ENCODE measurements around the gene OR1M1. TPM values are rescaled to one million over a fixed set of nuclear protein-coding genes. Genes with fewer than 3 reads are reported as not detected.

Gene OR1M1
- total RNA-seq, 1 donor from 2014 or later = not detected

DNA sequence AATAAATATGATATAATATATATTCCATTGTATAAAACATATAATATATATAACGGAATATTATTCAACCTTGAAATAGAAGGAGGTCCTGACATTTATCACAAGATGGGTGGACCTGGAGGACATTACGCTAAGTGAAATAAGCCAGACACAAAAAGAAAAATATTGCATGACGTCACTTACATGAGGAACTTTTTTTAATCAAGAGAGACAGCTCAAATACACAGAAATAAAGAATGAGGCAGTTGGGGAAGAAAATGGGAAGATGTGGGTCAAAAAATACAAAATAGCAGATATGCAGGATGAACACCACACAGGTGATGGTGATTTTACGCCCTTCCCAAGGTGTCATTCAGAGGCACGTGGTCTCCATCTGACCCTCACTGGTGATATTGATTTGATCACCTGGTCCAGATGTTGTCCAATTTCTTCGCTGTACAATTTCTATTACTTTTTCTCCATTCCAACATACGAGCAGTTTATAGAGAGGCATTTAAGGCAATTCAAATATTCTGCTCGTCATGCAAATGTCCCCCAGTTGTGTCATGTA lies 52.8 kb downstream of the OR1M1 start:
- TF ChIP-seq CTCF (conservative IDR thresholded peaks at IDR 0.05) = no peak
- Mint-ChIP-seq H3K27me3 (ENCODE audit: low read depth) (peaks cover 14% of the 10 kb centered on the region), H3K27ac (ENCODE audit: unreplicated experiment) (peak overlapping the region; percentile 99), H3K36me3 (ENCODE audit: low read depth) (peaks cover 39% of the 10 kb centered on the region), H3K4me1 (peaks cover 20% of the 10 kb centered on the region), H3K9me3 (peaks cover 13% of the 10 kb centered on the region), H3K4me3 (peak overlapping the region; percentile 98)
- DNase-seq (ENCODE audit: low read depth, low spot score) = no peak

DNA sequence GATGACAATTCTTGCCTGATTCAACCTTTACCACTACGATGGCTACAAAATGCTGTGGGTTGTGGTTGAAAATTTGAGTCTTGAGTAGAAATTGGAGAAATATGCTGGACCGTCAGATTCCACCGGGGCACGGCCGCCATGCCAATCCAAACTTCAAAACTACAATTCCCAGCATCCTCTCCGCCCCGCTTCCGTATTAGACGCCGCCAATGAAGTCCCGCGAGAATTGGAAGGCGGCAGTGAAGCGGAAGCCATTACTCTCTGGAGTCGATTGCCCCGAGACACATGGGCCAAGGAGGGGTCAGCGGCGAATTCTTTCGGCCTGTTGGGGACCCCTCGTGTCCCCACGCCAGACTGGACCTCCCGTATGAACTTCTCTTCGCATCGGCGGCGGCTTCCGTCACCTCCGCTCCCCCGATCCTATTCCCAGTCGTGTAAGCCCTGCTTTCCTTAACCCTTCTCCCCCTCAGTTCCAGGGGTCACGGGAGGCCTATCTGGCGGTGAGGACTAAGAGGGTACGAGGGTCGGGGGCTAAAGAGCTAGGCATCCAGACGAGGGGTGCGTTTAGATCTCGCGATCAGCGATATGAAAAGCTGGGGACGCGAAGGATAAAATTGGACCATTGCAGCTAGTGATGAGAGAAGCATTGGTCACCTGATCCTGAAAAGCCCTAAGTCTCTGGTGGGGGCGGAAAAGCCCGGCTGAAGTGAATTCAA lies 53.5 kb downstream of the OR1M1 start, which contains the start of gene ZNF317:
Gene ZNF317 (plus strand): TSS at position 239 of the 716 bp plus-strand sequence. CDS start 15,620 bp downstream, outside the sequence.
- TF ChIP-seq CTCF (conservative IDR thresholded peaks at IDR 0.05) = no peak
- H3K9me3 Mint-ChIP-seq = peaks cover 14% of the 10 kb centered on the region
- peak; percentile 75 for DNase-seq (ENCODE audit: low read depth, low spot score)
- peaks cover 20% of the 10 kb centered on the region for H3K4me1 Mint-ChIP-seq
- peaks cover 13% of the 10 kb centered on the region for H3K27me3 Mint-ChIP-seq (ENCODE audit: low read depth)
- H3K27ac Mint-ChIP-seq (ENCODE audit: unreplicated experiment) = peak within 1 kb of the TSS; percentile 99
- peak within 1 kb of the TSS; percentile 98 for H3K4me3 Mint-ChIP-seq
- H3K36me3 Mint-ChIP-seq (ENCODE audit: low read depth) = peaks cover 46% of the 10 kb centered on the region

GRCh38 chr19:9144920-9145319 lies 58.1 kb downstream of the OR1M1 start:
- peak overlapping the region; percentile 70 for H3K4me3 Mint-ChIP-seq
- H3K9me3 Mint-ChIP-seq = peaks cover 25% of the 10 kb centered on the region
- peaks cover 86% of the 10 kb centered on the region for H3K36me3 Mint-ChIP-seq (ENCODE audit: low read depth)
- TF ChIP-seq CTCF (conservative IDR thresholded peaks at IDR 0.05) = no peak
- H3K27me3 Mint-ChIP-seq (ENCODE audit: low read depth) = peaks cover 3% of the 10 kb centered on the region
- H3K27ac Mint-ChIP-seq (ENCODE audit: unreplicated experiment) = no peak overlapping the region
- H3K4me1 Mint-ChIP-seq = peaks cover 15% of the 10 kb centered on the region
- DNase-seq (ENCODE audit: low read depth, low spot score) = no peak

Other genes starting within 250 kb of the OR1M1 start
- gene MUC16, start 76.7 kb upstream of the OR1M1 start, total RNA-seq = 0.02 TPM in 1 of 2 replicates, not detected in the other
- gene OR7G2, start 20.4 kb downstream of the OR1M1 start, total RNA-seq = not detected in 2 replicates
- gene OR7G1, start 28.7 kb downstream of the OR1M1 start, total RNA-seq = not detected in 2 replicates
- gene OR7G3, start 39.9 kb downstream of the OR1M1 start, total RNA-seq = not detected in 2 replicates
- 40.9 and 44.0 TPM in 2 replicates for gene ZNF317, start 53.3 kb downstream of the OR1M1 start, total RNA-seq
- 1.6 and 1.9 TPM in 2 replicates for gene OR7D2, start 91.9 kb downstream of the OR1M1 start, total RNA-seq
- gene OR7D4, start 132.5 kb downstream of the OR1M1 start, total RNA-seq = not detected in 2 replicates
- not detected in 2 replicates for gene OR7E24, start 163.9 kb downstream of the OR1M1 start, total RNA-seq
- 6.7 and 7.3 TPM in 2 replicates for gene ZNF699, start 222.8 kb downstream of the OR1M1 start, total RNA-seq
- gene ZNF559, start 237.1 kb downstream of the OR1M1 start, total RNA-seq = 24.0 and 26.5 TPM in 2 replicates